ENCODE measurements around the gene PNMA5.
"Not testable (repeated sequence)": the region's sequence is repeated elsewhere in the genome, so short reads cannot be mapped to it uniquely, and the experiment has no call there.

Gene PNMA5

GRCh38 chrX:152993933-152994332 lies at the start of gene PNMA5:
TSS of gene PNMA5 (minus strand) at chrX:152994116. CDS start at chrX:152991598, 2,518 bp downstream.
- H3K4me1 Mint-ChIP-seq = peaks cover 15% of the 10 kb centered on the region
- ATAC-seq (no peak), DNase-seq (ENCODE audit: low spot score in 2 of 2) (no peak)
- H3K9me3 Mint-ChIP-seq = no peaks in the 10 kb centered on the region
- H3K36me3 Mint-ChIP-seq = no peaks in the 10 kb centered on the region
- no peak within 1 kb of the TSS for H3K27ac Mint-ChIP-seq
- no peak within 1 kb of the TSS for H3K4me3 Mint-ChIP-seq

- Mint-ChIP-seq H3K4me1 (no peaks in the 10 kb centered on the region), H3K4me3 (peak overlapping the region; percentile 67), H3K27ac (peak overlapping the region; percentile 83), H3K9me3 (no peaks in the 10 kb centered on the region), H3K36me3 (no peaks in the 10 kb centered on the region)
- DNase-seq (ENCODE audit: low spot score in 2 of 2) (peak; percentile 53 to 83), ATAC-seq (peak; percentile 79)
Observed at GRCh38 chrX:153032397-153033118, 38.6 kb upstream of the PNMA5 start.

GRCh38 chrX:153030801-153031200 lies 36.9 kb upstream of the PNMA5 start:
- Mint-ChIP-seq H3K36me3 (no peaks in the 10 kb centered on the region), H3K9me3 (no peaks in the 10 kb centered on the region), H3K4me3 (no peak overlapping the region), H3K27ac (no peak overlapping the region), H3K4me1 (no peaks in the 10 kb centered on the region)
- ATAC-seq (no peak), DNase-seq (ENCODE audit: low spot score in 2 of 2) (no peak)

GRCh38 chrX:153029875-153030274 lies 36.0 kb upstream of the PNMA5 start:
- ATAC-seq (no peak), DNase-seq (ENCODE audit: low spot score in 2 of 2) (no peak)
- H3K36me3 Mint-ChIP-seq = no peaks in the 10 kb centered on the region
- H3K4me1 Mint-ChIP-seq = no peaks in the 10 kb centered on the region
- no peaks in the 10 kb centered on the region for H3K9me3 Mint-ChIP-seq
- H3K27ac Mint-ChIP-seq = no peak overlapping the region
- H3K4me3 Mint-ChIP-seq = no peak overlapping the region

DNA sequence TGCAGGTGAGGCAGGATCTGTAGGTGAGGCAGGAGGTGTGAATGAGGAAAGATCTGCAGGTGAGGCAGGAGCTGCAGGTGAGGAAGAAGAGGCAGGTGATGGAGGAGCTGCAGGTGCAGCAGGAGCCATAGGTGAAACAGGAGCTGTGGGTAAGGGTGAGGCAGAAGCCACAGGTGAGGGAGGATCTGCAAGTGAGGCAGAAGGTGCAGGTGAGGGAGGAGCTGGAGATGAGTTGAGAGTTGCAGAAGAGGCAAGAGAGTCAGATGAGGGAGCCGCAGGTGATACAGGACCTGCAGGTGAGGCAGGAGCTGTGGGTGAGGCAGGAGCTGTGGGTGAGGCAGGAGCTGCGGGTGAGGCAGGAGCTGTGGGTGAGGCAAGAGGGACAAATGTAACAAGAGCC lies 35.2 kb upstream of the PNMA5 start:
- DNase-seq (ENCODE audit: low spot score in 2 of 2) = no peak
- Mint-ChIP-seq H3K36me3 (no peaks in the 10 kb centered on the region), H3K4me3 (no peak overlapping the region), H3K4me1 (no peaks in the 10 kb centered on the region), H3K9me3 (no peaks in the 10 kb centered on the region), H3K27ac (no peak overlapping the region)
- no peak for ATAC-seq

GRCh38 chrX:153028487-153028886 lies 34.6 kb upstream of the PNMA5 start:
- not testable (repeated sequence) for H3K27ac Mint-ChIP-seq; ATAC-seq; H3K36me3 Mint-ChIP-seq; H3K4me1 Mint-ChIP-seq; DNase-seq (ENCODE audit: low spot score in 2 of 2); H3K9me3 Mint-ChIP-seq; H3K4me3 Mint-ChIP-seq

- not testable (repeated sequence) for H3K36me3 Mint-ChIP-seq; ATAC-seq; H3K9me3 Mint-ChIP-seq; H3K27ac Mint-ChIP-seq; H3K4me1 Mint-ChIP-seq; DNase-seq (ENCODE audit: low spot score in 2 of 2); H3K4me3 Mint-ChIP-seq
Observed at GRCh38 chrX:153026501-153026900, 32.6 kb upstream of the PNMA5 start.

DNA sequence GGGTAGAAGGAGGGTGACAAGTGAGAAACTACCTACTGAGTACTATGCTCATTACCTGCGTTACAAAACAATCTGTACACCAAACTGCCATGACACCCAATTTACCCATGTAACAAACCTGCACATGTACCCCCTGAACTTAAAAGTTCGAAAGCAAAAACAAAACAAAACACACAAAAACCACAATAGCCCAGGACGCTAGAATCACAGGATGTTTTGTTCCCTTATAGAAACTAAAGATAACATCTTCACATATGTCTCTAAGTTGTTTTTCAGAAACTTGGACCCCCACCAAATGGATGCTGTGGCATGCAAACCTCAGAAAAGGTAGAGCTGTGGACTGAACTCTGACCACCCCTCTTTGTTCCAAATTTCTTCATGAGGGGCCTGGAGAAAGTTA lies 25.2 kb upstream of the PNMA5 start:
- H3K4me1 Mint-ChIP-seq = peaks cover 11% of the 10 kb centered on the region
- no peak for ATAC-seq

GRCh38 chrX:153017174-153017573 lies 23.3 kb upstream of the PNMA5 start:
- H3K36me3 Mint-ChIP-seq; H3K4me3 Mint-ChIP-seq; H3K9me3 Mint-ChIP-seq; H3K27ac Mint-ChIP-seq; DNase-seq (ENCODE audit: low spot score in 2 of 2); ATAC-seq: not testable (repeated sequence)
- peaks cover 11% of the 10 kb centered on the region for H3K4me1 Mint-ChIP-seq

More for the DNA sequence above, 25.2 kb upstream of the PNMA5 start:
- H3K9me3 Mint-ChIP-seq = no peaks in the 10 kb centered on the region
- H3K27ac Mint-ChIP-seq = peak overlapping the region; percentile 73
- H3K4me3 Mint-ChIP-seq = no peak overlapping the region
- H3K36me3 Mint-ChIP-seq = no peaks in the 10 kb centered on the region
- no peak for DNase-seq (ENCODE audit: low spot score in 2 of 2)

DNA sequence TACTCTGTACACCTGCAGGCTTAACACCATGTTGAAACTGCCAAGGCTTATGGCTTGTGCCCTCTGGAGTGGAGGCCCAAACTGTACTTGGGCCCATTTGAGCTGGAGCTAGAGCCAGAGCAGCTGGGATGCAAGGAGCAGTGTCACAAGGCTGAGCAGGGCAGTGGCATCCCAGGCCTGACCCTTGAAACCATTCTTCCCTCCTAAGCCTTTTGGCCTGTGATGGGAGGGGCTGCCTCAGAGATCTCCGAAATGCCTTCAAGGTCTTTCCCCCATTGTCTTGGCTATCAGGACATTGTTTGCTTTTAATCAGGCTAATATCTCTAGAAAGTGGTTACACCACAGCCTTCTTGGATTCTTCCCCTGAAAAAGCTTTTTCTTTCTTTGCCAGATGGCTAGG lies 10.9 kb upstream of the PNMA5 start:
- no peak overlapping the region for H3K27ac Mint-ChIP-seq
- no peaks in the 10 kb centered on the region for H3K9me3 Mint-ChIP-seq
- no peak overlapping the region for H3K4me3 Mint-ChIP-seq
- H3K36me3 Mint-ChIP-seq = no peaks in the 10 kb centered on the region
- H3K4me1 Mint-ChIP-seq = no peaks in the 10 kb centered on the region
- ATAC-seq = no peak
- no peak for DNase-seq (ENCODE audit: low spot score in 2 of 2)

GRCh38 chrX:153003981-153004380 lies 10.1 kb upstream of the PNMA5 start:
- no peaks in the 10 kb centered on the region for H3K36me3 Mint-ChIP-seq
- H3K4me3 Mint-ChIP-seq = no peak overlapping the region
- DNase-seq (ENCODE audit: low spot score in 2 of 2) = no peak
- no peaks in the 10 kb centered on the region for H3K4me1 Mint-ChIP-seq
- no peaks in the 10 kb centered on the region for H3K9me3 Mint-ChIP-seq
- no peak for ATAC-seq
- no peak overlapping the region for H3K27ac Mint-ChIP-seq

GRCh38 chrX:153002182-153002581 lies 8.3 kb upstream of the PNMA5 start:
- not testable (repeated sequence) for H3K4me3 Mint-ChIP-seq; ATAC-seq; H3K36me3 Mint-ChIP-seq; H3K9me3 Mint-ChIP-seq; H3K4me1 Mint-ChIP-seq; DNase-seq (ENCODE audit: low spot score in 2 of 2); H3K27ac Mint-ChIP-seq

- no peaks in the 10 kb centered on the region for H3K9me3 Mint-ChIP-seq
- H3K4me1 Mint-ChIP-seq = no peaks in the 10 kb centered on the region
- ATAC-seq (no peak), DNase-seq (ENCODE audit: low spot score in 2 of 2) (no peak)
- H3K4me3 Mint-ChIP-seq = no peak overlapping the region
- no peak overlapping the region for H3K27ac Mint-ChIP-seq
- H3K36me3 Mint-ChIP-seq = no peaks in the 10 kb centered on the region
Observed at GRCh38 chrX:152997337-152997736, 3.4 kb upstream of the PNMA5 start.

DNA sequence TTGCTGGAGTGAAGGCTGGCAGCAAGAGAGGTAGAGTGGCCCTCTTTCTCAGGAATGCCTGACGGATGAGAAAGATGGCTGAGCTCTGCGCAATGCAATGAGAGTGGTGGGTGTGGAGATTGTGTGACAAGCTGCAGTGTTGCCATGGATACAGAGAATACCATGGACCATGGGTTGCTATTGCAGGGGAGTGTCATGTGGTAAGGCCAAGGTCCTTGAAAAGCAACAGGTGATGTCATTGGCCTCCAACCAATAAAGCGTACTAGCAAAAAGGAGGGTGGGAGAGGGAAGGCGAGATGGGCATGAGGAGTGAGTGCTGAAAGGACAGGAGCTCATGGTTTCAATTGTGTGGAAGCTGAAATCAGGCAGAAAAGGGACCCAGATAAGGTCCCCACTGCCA lies 1.8 kb downstream of the PNMA5 start:
- H3K4me3 Mint-ChIP-seq = no peak overlapping the region
- H3K27ac Mint-ChIP-seq = peak overlapping the region; percentile 78
- H3K4me1 Mint-ChIP-seq = peaks cover 21% of the 10 kb centered on the region
- DNase-seq (ENCODE audit: low spot score in 2 of 2) (no peak), ATAC-seq (no peak)
- no peaks in the 10 kb centered on the region for H3K9me3 Mint-ChIP-seq
- H3K36me3 Mint-ChIP-seq = no peaks in the 10 kb centered on the region

- DNase-seq (ENCODE audit: low spot score in 2 of 2) (no peak), ATAC-seq (peak; percentile 48)
- Mint-ChIP-seq H3K9me3 (no peaks in the 10 kb centered on the region), H3K4me3 (peak overlapping the region; percentile 8), H3K4me1 (peaks cover 21% of the 10 kb centered on the region), H3K27ac (no peak overlapping the region), H3K36me3 (no peaks in the 10 kb centered on the region)
Observed at GRCh38 chrX:152991123-152991522, 2.8 kb downstream of the PNMA5 start.

DNA sequence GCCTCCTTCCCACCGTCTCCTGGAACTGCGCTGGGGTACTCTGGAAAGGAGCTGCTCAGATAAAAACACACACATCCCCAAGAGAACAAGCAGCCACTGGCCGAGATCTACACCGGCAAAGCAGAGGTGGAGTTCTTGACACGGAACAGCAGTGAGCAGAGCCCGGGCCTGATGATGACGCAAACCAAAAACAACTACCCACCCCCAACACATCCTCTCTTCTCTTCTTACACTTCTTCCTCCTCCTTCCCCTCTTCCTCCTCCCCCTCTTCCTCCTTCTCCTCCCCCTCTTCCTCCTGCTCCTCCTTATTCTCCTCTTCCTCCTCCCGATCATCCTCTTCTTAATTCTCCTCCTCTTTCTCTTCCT lies 4.6 kb downstream of the PNMA5 start:
- peaks cover 21% of the 10 kb centered on the region for H3K4me1 Mint-ChIP-seq
- peak overlapping the region; percentile 70 for H3K27ac Mint-ChIP-seq
- peak overlapping the region; percentile 37 for H3K4me3 Mint-ChIP-seq
- H3K9me3 Mint-ChIP-seq = no peaks in the 10 kb centered on the region
- H3K36me3 Mint-ChIP-seq = no peaks in the 10 kb centered on the region
- ATAC-seq = peak; percentile 57
- DNase-seq (ENCODE audit: low spot score in 2 of 2) = no peak

Data from stimulated activated effector memory CD8-positive, alpha-beta T cell treated with anti-CD3 and anti-CD28 coated beads, Interleukin-12 subunit alpha, Interleukin-12 subunit beta, amount 100 ng/mL, for 72 hours (primary cell).